ENCODE results near the gene NAA10.
"Not testable (repeated sequence)": the region's sequence is repeated elsewhere in the genome, so short reads cannot be mapped to it uniquely, and the experiment has no call there.

The NAA10 gene

GRCh38 chrX:153981231-153981630, 46.4 kb upstream of the NAA10 start:
- POLR2A ChIA-PET = interaction anchor here (1.6 to 1.9 kb wide), 2 partner anchors 9 to 10 kb away, joined by 4 to 8 read pairs; partner anchors contain the start of genes HCFC1 and TMEM187
- H3K36me3 ChIP-seq (ENCODE audit: control insufficient read depth in 2 of 2, insufficient read depth in 1 of 2, low read length in 2 of 2) = no peaks in the 10 kb centered on the region
- TF ChIP-seq ZFHX2 (tag by site-specific recombination; conservative IDR thresholded peaks at IDR 0.05) (no peak), ZNF223 (tag by site-specific recombination; IDR thresholded peaks at IDR 0.05) (no peak), BCL11A (tag by site-specific recombination; IDR thresholded peaks at IDR 0.05; ENCODE audit: low read depth) (no peak)
- CTCF ChIA-PET = interaction anchor here (0.7 to 1.1 kb wide), 2 partner anchors 32 to 424 kb away, joined by 3 to 5 read pairs; no protein-coding TSS in a partner anchor
- no peak overlapping the region for H3K27ac ChIP-seq (ENCODE audit: extremely low read depth, low read depth, low read length)
- no peaks in the 10 kb centered on the region for H3K4me1 ChIP-seq (ENCODE audit: control insufficient read depth, insufficient read depth, low read length)
- no peak overlapping the region for H3K4me3 ChIP-seq (ENCODE audit: low read depth, low read length)
- H3K9me3 ChIP-seq (ENCODE audit: control insufficient read depth, insufficient read depth, low read depth, low read length) = no peaks in the 10 kb centered on the region

- H3K9me3 ChIP-seq (ENCODE audit: control insufficient read depth, insufficient read depth, low read depth, low read length); CTCF ChIA-PET; H3K4me1 ChIP-seq (ENCODE audit: control insufficient read depth, insufficient read depth, low read length); H3K27ac ChIP-seq (ENCODE audit: extremely low read depth, low read depth, low read length); H3K4me3 ChIP-seq (ENCODE audit: low read depth, low read length); H3K36me3 ChIP-seq (ENCODE audit: control insufficient read depth in 2 of 2, insufficient read depth in 1 of 2, low read length in 2 of 2): not testable (repeated sequence)
- POLR2A ChIA-PET = interaction anchor here (0.6 to 1.9 kb wide), 3 partner anchors 8 to 109 kb away, joined by 4 to 9 read pairs (median 8); partner anchors contain the start of genes HCFC1 and TMEM187
Observed at GRCh38 chrX:153980394-153980793, 45.6 kb upstream of the NAA10 start.

GRCh38 chrX:153974726-153975286, 40.0 kb upstream of the NAA10 start:
- no peaks in the 10 kb centered on the region for H3K36me3 ChIP-seq (ENCODE audit: control insufficient read depth in 2 of 2, insufficient read depth in 1 of 2, low read length in 2 of 2)
- no peak overlapping the region for H3K27ac ChIP-seq (ENCODE audit: extremely low read depth, low read depth, low read length)
- POLR2A ChIA-PET = interaction anchor here (1.7 kb wide), 1 partner anchor 46 kb away, joined by 10 read pairs; no protein-coding TSS in a partner anchor
- H3K9me3 ChIP-seq (ENCODE audit: control insufficient read depth, insufficient read depth, low read depth, low read length) = no peaks in the 10 kb centered on the region
- CTCF ChIA-PET = interaction anchor here (0.6 to 2.2 kb wide), 2 partner anchors 28 to 366 kb away, joined by 5 to 6 read pairs; no protein-coding TSS in a partner anchor
- H3K4me1 ChIP-seq (ENCODE audit: control insufficient read depth, insufficient read depth, low read length) = peaks cover 6% of the 10 kb centered on the region; the same call in 1 of the 2 replicates
- H3K4me3 ChIP-seq (ENCODE audit: low read depth, low read length) = no peak overlapping the region
- TF ChIP-seq ZFP69B (tag by site-specific recombination; IDR thresholded peaks at IDR 0.05) = peak; percentile 53; the same call in 1 of the 2 replicates
- TF ChIP-seq MEIS1 (CRISPR knock-in tag; IDR thresholded peaks at IDR 0.05; ENCODE audit: borderline replicate concordance) = no peak
- TF ChIP-seq ZNF692 (tag by site-specific recombination; IDR thresholded peaks at IDR 0.05) = peak; percentile 61

- H3K36me3 ChIP-seq (ENCODE audit: control insufficient read depth in 2 of 2, insufficient read depth in 1 of 2, low read length in 2 of 2) = no peaks in the 10 kb centered on the region
- peak overlapping the region; percentile 99; the same call in 1 of the 2 replicates for H3K27ac ChIP-seq (ENCODE audit: extremely low read depth, low read depth, low read length)
- no peaks in the 10 kb centered on the region for H3K9me3 ChIP-seq (ENCODE audit: control insufficient read depth, insufficient read depth, low read depth, low read length)
- ChIA-PET POLR2A (interaction anchor here (0.6 to 1.7 kb wide), 3 partner anchors 40 to 195 kb away, joined by 4 to 10 read pairs (median 6); no protein-coding TSS in a partner anchor), CTCF (interaction anchor here (0.6 to 2.2 kb wide), 3 partner anchors 27 to 39 kb away, joined by 3 to 5 read pairs (median 3); no protein-coding TSS in a partner anchor)
- no peak overlapping the region for H3K4me3 ChIP-seq (ENCODE audit: low read depth, low read length)
- H3K4me1 ChIP-seq (ENCODE audit: control insufficient read depth, insufficient read depth, low read length) = peaks cover 6% of the 10 kb centered on the region; the same call in 1 of the 2 replicates
- TF ChIP-seq PBX3 (CRISPR knock-in tag; IDR thresholded peaks at IDR 0.05) = 0 out of 2 replicates have a peak, but pooled peaks have one; percentile 34
- no peak for TF ChIP-seq REST (tag by site-specific recombination; IDR thresholded peaks at IDR 0.05)
- no peak for TF ChIP-seq ZNF549 (tag by site-specific recombination; IDR thresholded peaks at IDR 0.05)
- TF ChIP-seq ZNF600 (tag by site-specific recombination; IDR thresholded peaks at IDR 0.05) = 0 out of 2 replicates have a peak, but pooled peaks have one; percentile 17
- TF ChIP-seq ZNF335 (tag by site-specific recombination; conservative IDR thresholded peaks at IDR 0.05) = peak; percentile 99
- no peak for TF ChIP-seq ZNF223 (tag by site-specific recombination; IDR thresholded peaks at IDR 0.05)
- no peak for TF ChIP-seq ZNF157 (tag by site-specific recombination; IDR thresholded peaks at IDR 0.05)
- 0 out of 2 replicates have a peak, but pooled peaks have one; percentile 16 for TF ChIP-seq MEIS1 (CRISPR knock-in tag; IDR thresholded peaks at IDR 0.05; ENCODE audit: borderline replicate concordance)
Observed at GRCh38 chrX:153974003-153974725, 39.3 kb upstream of the NAA10 start.
